ENCODE measurements around the gene EPSTI1. TPM values are rescaled to one million over a fixed set of nuclear protein-coding genes. Genes with fewer than 3 reads are reported as not detected.

Gene EPSTI1
- total RNA-seq, 3 donors from 2014 or later: 5.0 to 6.6 (median 5.1) TPM

GRCh38 chr13:43021926-43022670 lies 30.1 kb upstream of the EPSTI1 start:
- Histone ChIP-seq H3K9me3 (no peaks in the 10 kb centered on the region), H3K27me3 (no peaks in the 10 kb centered on the region), H3K36me3 (no peaks in the 10 kb centered on the region), H3K27ac (no peak overlapping the region), H3K4me1 (no peaks in the 10 kb centered on the region), H3K4me3 (no peak overlapping the region)
- TF ChIP-seq POLR2A (IDR thresholded peaks at IDR 0.05): no peak
- no peak for TF ChIP-seq POLR2AphosphoS5 (IDR thresholded peaks at IDR 0.05)
- TF ChIP-seq CTCF (IDR thresholded peaks at IDR 0.05): no peak
- intact Hi-C loops (cut with DNase I; ENCODE audit: low total_unique reads): no loop called here
- DNase-seq (ENCODE audit: low spot score in 2 of 2): no peak

GRCh38 chr13:43020794-43021193 lies 28.8 kb upstream of the EPSTI1 start:
- intact Hi-C loops (cut with DNase I; ENCODE audit: low total_unique reads): no loop called here
- no peak for TF ChIP-seq POLR2A (IDR thresholded peaks at IDR 0.05)
- TF ChIP-seq POLR2AphosphoS5 (IDR thresholded peaks at IDR 0.05): no peak
- TF ChIP-seq CTCF (IDR thresholded peaks at IDR 0.05): no peak
- H3K4me3 ChIP-seq: no peak overlapping the region
- DNase-seq (ENCODE audit: low spot score in 2 of 2): no peak
- no peak overlapping the region for H3K27ac ChIP-seq
- no peaks in the 10 kb centered on the region for H3K27me3 ChIP-seq
- H3K36me3 ChIP-seq: no peaks in the 10 kb centered on the region
- H3K9me3 ChIP-seq: no peaks in the 10 kb centered on the region
- H3K4me1 ChIP-seq: no peaks in the 10 kb centered on the region

- no peak for DNase-seq (ENCODE audit: low spot score in 2 of 2)
- no peak for TF ChIP-seq POLR2AphosphoS5 (IDR thresholded peaks at IDR 0.05)
- no peak for TF ChIP-seq CTCF (IDR thresholded peaks at IDR 0.05)
- TF ChIP-seq POLR2A (IDR thresholded peaks at IDR 0.05): no peak
- no peak overlapping the region for H3K4me3 ChIP-seq
- H3K27me3 ChIP-seq: no peaks in the 10 kb centered on the region
- H3K4me1 ChIP-seq: no peaks in the 10 kb centered on the region
- H3K27ac ChIP-seq: no peak overlapping the region
- no peaks in the 10 kb centered on the region for H3K36me3 ChIP-seq
- H3K9me3 ChIP-seq: no peaks in the 10 kb centered on the region
- intact Hi-C loops (cut with DNase I; ENCODE audit: low total_unique reads): no loop called here
Observed at GRCh38 chr13:43019811-43020210, 27.8 kb upstream of the EPSTI1 start.

DNA sequence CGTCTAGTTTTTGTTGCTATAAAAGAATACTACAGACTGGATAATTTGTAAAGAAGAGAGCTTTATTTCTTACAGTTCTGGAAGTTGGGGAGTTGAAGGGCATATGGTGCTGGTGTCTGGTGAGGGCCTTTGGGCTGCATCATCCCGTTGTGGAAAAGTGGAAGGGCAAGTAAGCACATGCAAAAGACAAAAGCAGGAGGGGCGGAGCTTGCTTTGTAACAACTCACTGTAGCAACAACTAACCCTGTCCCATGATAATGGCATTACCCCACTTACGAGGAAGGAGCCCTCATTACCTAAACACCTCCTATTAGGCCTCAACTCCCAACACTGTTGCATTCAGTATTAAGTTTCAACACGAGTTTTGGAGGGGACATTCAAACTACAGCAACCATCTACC lies 24.2 kb upstream of the EPSTI1 start:
- Histone ChIP-seq H3K27ac (no peak overlapping the region), H3K27me3 (no peaks in the 10 kb centered on the region), H3K9me3 (no peaks in the 10 kb centered on the region), H3K36me3 (no peaks in the 10 kb centered on the region), H3K4me1 (no peaks in the 10 kb centered on the region), H3K4me3 (no peak overlapping the region)
- DNase-seq (ENCODE audit: low spot score in 2 of 2): no peak
- no peak for TF ChIP-seq CTCF (IDR thresholded peaks at IDR 0.05)
- TF ChIP-seq POLR2AphosphoS5 (IDR thresholded peaks at IDR 0.05): no peak
- TF ChIP-seq POLR2A (IDR thresholded peaks at IDR 0.05): no peak
- intact Hi-C loops (cut with DNase I; ENCODE audit: low total_unique reads): no loop called here

- H3K27me3 ChIP-seq: no peaks in the 10 kb centered on the region
- H3K36me3 ChIP-seq: no peaks in the 10 kb centered on the region
- TF ChIP-seq CTCF (IDR thresholded peaks at IDR 0.05): no peak
- H3K4me3 ChIP-seq: no peak overlapping the region
- no peaks in the 10 kb centered on the region for H3K4me1 ChIP-seq
- DNase-seq (ENCODE audit: low spot score in 2 of 2): no peak
- H3K27ac ChIP-seq: no peak overlapping the region
- intact Hi-C loops (cut with DNase I; ENCODE audit: low total_unique reads): no loop called here
- no peaks in the 10 kb centered on the region for H3K9me3 ChIP-seq
Observed at GRCh38 chr13:43014162-43014561, 22.1 kb upstream of the EPSTI1 start.

All from breast epithelium (tissue), 4 donors.